OCI-LY1 (cell line): ENCODE results near the gene MARF1.

Source experiments
- H2AFZ ChIP-seq: fragments of 200-600 bp; sonication (generic), shearing (Covaris generic); 2 replicates; pipeline ENCODE4 v1.6.0; 2014; ENCODE audit warnings: antibody characterized with exemption, mild to moderate bottlenecking, low read length
- H3F3A ChIP-seq: fragments of 200-600 bp; sonication (generic), shearing (Covaris generic); 2 replicates; pipeline ENCODE4 v1.6.0; 2014; ENCODE audit warnings: mild to moderate bottlenecking, antibody characterized with exemption, low read length, moderate library complexity; ENCODE audit not compliant: insufficient read depth
- H3K27ac ChIP-seq: fragments of 200-600 bp; sonication (generic); 2 replicates; pipeline ENCODE4 v1.5.1; 2014; ENCODE audit warnings: low read length, mixed run types, mild to moderate bottlenecking, low read depth; ENCODE audit not compliant: poor library complexity, severe bottlenecking
- H3K27me3 ChIP-seq: fragments of 200-600 bp; sonication (generic); 2 replicates; pipeline ENCODE4 v1.6.0; 2014; ENCODE audit warnings: antibody characterized with exemption, mild to moderate bottlenecking, low read length, moderate library complexity; ENCODE audit not compliant: insufficient read depth
- H3K36me3 ChIP-seq: fragments of 200-600 bp; sonication (generic); 2 replicates; pipeline ENCODE4 v1.6.1; 2014; ENCODE audit warnings: mild to moderate bottlenecking, antibody characterized with exemption, low read length, moderate library complexity, mixed read lengths; ENCODE audit not compliant: insufficient read depth
- H3K4me1 ChIP-seq: fragments of 200-600 bp; sonication (generic); 2 replicates; pipeline ENCODE4 v1.5.1; 2014; ENCODE audit warnings: mild to moderate bottlenecking, low read length, moderate library complexity; ENCODE audit not compliant: insufficient read depth, severe bottlenecking
- H3K4me2 ChIP-seq: fragments of 200-600 bp; sonication (generic), shearing (Covaris generic); 2 replicates; pipeline ENCODE4 v1.6.1; 2014; ENCODE audit warnings: low read length
- H3K4me3 ChIP-seq: fragments of 200-600 bp; sonication (generic); 2 replicates; pipeline ENCODE4 v1.5.1; 2014; ENCODE audit warnings: low read length, low read depth, mild to moderate bottlenecking, mixed read lengths; ENCODE audit not compliant: poor library complexity, severe bottlenecking
- H3K79me2 ChIP-seq: fragments of 200-600 bp; shearing (Covaris generic); 2 replicates; pipeline ENCODE4 v1.6.1; 2016; ENCODE audit warnings: mixed run types, low read length, mixed read lengths; ENCODE audit not compliant: insufficient read depth
- H3K9ac ChIP-seq: fragments of 200-600 bp; sonication (generic), shearing (Covaris generic); 2 replicates; pipeline ENCODE4 v1.6.1; 2014; ENCODE audit warnings: mild to moderate bottlenecking, low read length, mixed read lengths
- H3K9me2 ChIP-seq: fragments of 200-600 bp; sonication (generic), shearing (Covaris generic); 2 replicates; pipeline ENCODE4 v1.6.1; 2014; ENCODE audit warnings: low read depth, mild to moderate bottlenecking, low read length, mixed read lengths
- H3K9me3 ChIP-seq: fragments of 200-600 bp; shearing (Covaris generic); 2 replicates; pipeline ENCODE4 v1.6.1; 2014; ENCODE audit warnings: low read length, mixed read lengths
- H4K20me1 ChIP-seq: fragments of 200-600 bp; sonication (generic), shearing (Covaris generic); 2 replicates; pipeline ENCODE4 v1.6.0; 2016; ENCODE audit warnings: mild to moderate bottlenecking, low read length; ENCODE audit not compliant: insufficient read depth
- CTCF ChIP-seq: fragments of 200-600 bp; sonication (generic), shearing (Covaris generic); IDR thresholded peaks from 2 replicates; pipeline ENCODE4 v1.5.1; 2017; ENCODE audit warnings: mild to moderate bottlenecking, antibody characterized with exemption, low read length, moderate library complexity, mixed read lengths
- EZH2 ChIP-seq: fragments of 200-600 bp; sonication (generic), shearing (Covaris generic); IDR thresholded peaks from 2 replicates; pipeline ENCODE4 v1.8.0; 2017; ENCODE audit warnings: borderline replicate concordance, mixed run types, mild to moderate bottlenecking, antibody characterized with exemption, low read length, moderate library complexity, mixed read lengths

MARF1 gene

GRCh38 chr16:15621456-15621855, 21.5 kb downstream of the MARF1 start:
- Histone ChIP-seq H3K9me3 (no peaks in the 10 kb centered on the region), H3F3A (no peaks in the 10 kb centered on the region), H3K9ac (no peak overlapping the region), H4K20me1 (no peaks in the 10 kb centered on the region), H3K4me2 (no peak overlapping the region), H3K27ac (no peak overlapping the region), H3K4me3 (no peak overlapping the region), H3K27me3 (no peaks in the 10 kb centered on the region), H3K36me3 (peaks cover 94% of the 10 kb centered on the region), H3K4me1 (no peaks in the 10 kb centered on the region), H2AFZ (no peak overlapping the region), H3K9me2 (no peaks in the 10 kb centered on the region), H3K79me2 (no peaks in the 10 kb centered on the region)
- no peak for TF ChIP-seq CTCF
- TF ChIP-seq EZH2: no peak

- Histone ChIP-seq H3K36me3 (peaks cover 95% of the 10 kb centered on the region), H3K4me1 (no peaks in the 10 kb centered on the region)
These were observed 22.3 kb downstream of the MARF1 start for GRCh38 chr16:15620611-15621195.

GRCh38 chr16:15618392-15618791, 24.6 kb downstream of the MARF1 start:
- Histone ChIP-seq H3K9ac (no peak overlapping the region), H3K4me2 (no peak overlapping the region), H3F3A (no peaks in the 10 kb centered on the region), H4K20me1 (no peaks in the 10 kb centered on the region), H3K27ac (no peak overlapping the region), H3K9me3 (no peaks in the 10 kb centered on the region), H3K9me2 (no peaks in the 10 kb centered on the region), H2AFZ (no peak overlapping the region), H3K4me1 (no peaks in the 10 kb centered on the region), H3K36me3 (peaks cover 88% of the 10 kb centered on the region), H3K4me3 (no peak overlapping the region), H3K79me2 (no peaks in the 10 kb centered on the region), H3K27me3 (no peaks in the 10 kb centered on the region)
- TF ChIP-seq CTCF (no peak), EZH2 (no peak)

More at GRCh38 chr16:15620611-15621195, 22.3 kb downstream of the MARF1 start:
- Histone ChIP-seq H3F3A (no peaks in the 10 kb centered on the region), H3K27ac (no peak overlapping the region), H3K9ac (no peak overlapping the region), H4K20me1 (no peaks in the 10 kb centered on the region), H3K4me3 (no peak overlapping the region), H3K27me3 (no peaks in the 10 kb centered on the region), H3K4me2 (no peak overlapping the region), H3K9me3 (no peaks in the 10 kb centered on the region), H3K9me2 (no peaks in the 10 kb centered on the region), H2AFZ (no peak overlapping the region), H3K79me2 (no peaks in the 10 kb centered on the region)
- no peak for TF ChIP-seq CTCF
- no peak for TF ChIP-seq EZH2
